T-helper 2 cell treated with Interferon-gamma antibody and Interleukin-4, amounts not matched to agents 100 ng/mL and 5 ng/mL, for 36 hours (primary cell): ENCODE data around the gene BNC2. TPM values are rescaled to one million over a fixed set of nuclear protein-coding genes. Genes with fewer than 3 reads are reported as not detected.

Source experiments
- intact Hi-C: fragments of 100-400 bp; cut with micrococcal nuclease; formaldehyde crosslinking; loops from one replicate; pipeline ENCODE4 v1.15.1; 2023
- total RNA-seq: library from RNA; stranded (reverse); gene quantifications from 2 replicates; pipeline ENCODE4 v1.2.3, GENCODE V29; 2022

The BNC2 gene
- total RNA-seq, 1 donor from 2014 or later = not detected

- intact Hi-C loops = no loop called here
Observed at GRCh38 chr9:16675131-16675530, 195.3 kb downstream of the BNC2 start.

- intact Hi-C loops = no loop called here
Observed at GRCh38 chr9:16673171-16673570, 197.3 kb downstream of the BNC2 start.

- intact Hi-C loops = no loop called here
Observed at GRCh38 chr9:16672501-16672900, 198.0 kb downstream of the BNC2 start.

GRCh38 chr9:16671591-16672137, 198.8 kb downstream of the BNC2 start:
- intact Hi-C loops = no loop called here

- intact Hi-C loops = no loop called here
Observed at GRCh38 chr9:16670791-16671190, 199.7 kb downstream of the BNC2 start.

GRCh38 chr9:16668734-16669295, 201.7 kb downstream of the BNC2 start:
- intact Hi-C loops = no loop called here

GRCh38 chr9:16664211-16664610, 206.3 kb downstream of the BNC2 start:
- intact Hi-C loops = no loop called here

GRCh38 chr9:16661816-16662215, 208.7 kb downstream of the BNC2 start:
- intact Hi-C loops = no loop called here

- intact Hi-C loops = no loop called here
Observed at GRCh38 chr9:16659096-16659495, 211.4 kb downstream of the BNC2 start.

- intact Hi-C loops = no loop called here
Observed at GRCh38 chr9:16656432-16657169, 213.9 kb downstream of the BNC2 start.

- intact Hi-C loops = no loop called here
Observed at GRCh38 chr9:16654596-16655126, 215.8 kb downstream of the BNC2 start.

- intact Hi-C loops = no loop called here
Observed at GRCh38 chr9:16653491-16654399, 216.7 kb downstream of the BNC2 start.

- intact Hi-C loops = no loop called here
Observed at GRCh38 chr9:16652582-16652981, 217.9 kb downstream of the BNC2 start.

- intact Hi-C loops = no loop called here
Observed at GRCh38 chr9:16651446-16651964, 219.0 kb downstream of the BNC2 start.

- intact Hi-C loops = no loop called here
Observed at GRCh38 chr9:16645970-16646369, 224.5 kb downstream of the BNC2 start.

- intact Hi-C loops = no loop called here
Observed at GRCh38 chr9:16642421-16643109, 227.9 kb downstream of the BNC2 start.

- intact Hi-C loops = no loop called here
Observed at GRCh38 chr9:16640649-16641048, 229.8 kb downstream of the BNC2 start.

- intact Hi-C loops = no loop called here
Observed at GRCh38 chr9:16639644-16640043, 230.8 kb downstream of the BNC2 start.

GRCh38 chr9:16637911-16638310, 232.6 kb downstream of the BNC2 start:
- intact Hi-C loops = no loop called here

GRCh38 chr9:16637218-16637617, 233.3 kb downstream of the BNC2 start:
- intact Hi-C loops = no loop called here

- intact Hi-C loops = no loop called here
Observed at GRCh38 chr9:16633794-16634193, 236.7 kb downstream of the BNC2 start.
